Hindlimb muscle (tissue), 1 donor: Measurements from ENCODE around the gene CUEDC1. TPM values are rescaled to one million over a fixed set of nuclear protein-coding genes. Genes with fewer than 3 reads are reported as not detected.

Experiments used
- DNase-seq: peaks from one replicate; pipeline ENCODE4 v3.0.0-alpha.2; 2013
- polyA plus RNA-seq: library from polyadenylated mRNA; unstranded; fragments of 120-200 nt; gene quantifications from one replicate; pipeline ENCODE4 v1.2.1, GENCODE V29; 2013; ENCODE audit not compliant: insufficient read length

CUEDC1 gene
- polyA plus RNA-seq, 1 donor: 54.0 TPM

- no peak for DNase-seq
Observed at GRCh38 chr17:57832314-57833178, 122.7 kb downstream of the CUEDC1 start.

GRCh38 chr17:57830880-57831279 is 124.3 kb downstream of the CUEDC1 start:
- DNase-seq: no peak

- DNase-seq: no peak
Observed at GRCh38 chr17:57823469-57824401, 131.5 kb downstream of the CUEDC1 start.

GRCh38 chr17:57819867-57820266 is 135.3 kb downstream of the CUEDC1 start:
- DNase-seq: no peak

GRCh38 chr17:57819285-57819684 is 135.9 kb downstream of the CUEDC1 start:
- no peak for DNase-seq

GRCh38 chr17:57818066-57818465 is 137.1 kb downstream of the CUEDC1 start:
- DNase-seq: no peak

- no peak for DNase-seq
Observed at GRCh38 chr17:57817299-57817698, 137.9 kb downstream of the CUEDC1 start.

- no peak for DNase-seq
Observed at GRCh38 chr17:57814421-57814820, 140.8 kb downstream of the CUEDC1 start.

- no peak for DNase-seq
Observed at GRCh38 chr17:57811638-57812280, 143.5 kb downstream of the CUEDC1 start.

Other genes starting within 250 kb of the CUEDC1 start
- not detected for gene CCDC182, start 210.1 kb downstream of the CUEDC1 start, polyA plus RNA-seq
- 33.1 TPM for gene MRPS23, start 105.4 kb downstream of the CUEDC1 start, polyA plus RNA-seq
- 49.1 TPM for gene VEZF1, start 32.8 kb upstream of the CUEDC1 start, polyA plus RNA-seq
- 158 TPM for gene SRSF1, start 51.8 kb upstream of the CUEDC1 start, polyA plus RNA-seq
- 42.2 TPM for gene DYNLL2, start 128.0 kb upstream of the CUEDC1 start, polyA plus RNA-seq
- gene OR4D1, start 193.0 kb upstream of the CUEDC1 start, polyA plus RNA-seq: 0.05 TPM
- gene OR4D2, start 211.6 kb upstream of the CUEDC1 start, polyA plus RNA-seq: not detected
- gene EPX, start 237.3 kb upstream of the CUEDC1 start, polyA plus RNA-seq: 0.62 TPM